Measurements from ENCODE around the gene NPAS3.

DNA sequence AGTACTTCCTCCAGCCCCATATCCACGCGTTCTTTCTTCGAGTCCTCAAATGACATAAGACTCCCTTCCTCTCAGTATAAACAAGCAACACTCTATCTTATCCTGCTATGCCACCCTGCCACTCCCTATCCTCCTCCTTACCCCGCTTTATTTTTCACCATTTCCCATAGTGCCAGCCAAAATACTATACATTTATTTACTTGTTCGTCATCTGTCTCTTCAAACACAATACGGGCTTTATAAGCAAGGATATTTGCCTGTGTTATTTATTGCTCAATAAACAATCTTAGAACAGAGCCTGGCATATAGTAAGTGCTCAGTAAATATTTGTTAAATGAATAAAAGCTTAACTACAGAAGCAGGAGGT lies 567.3 kb downstream of the NPAS3 start:
- TF ChIP-seq ZNF169 (tag by site-specific recombination; IDR thresholded peaks at IDR 0.05) (no peak), ZNF350 (tag by site-specific recombination; IDR thresholded peaks at IDR 0.05) (no peak)
- TF ChIP-seq, protein P1, sequence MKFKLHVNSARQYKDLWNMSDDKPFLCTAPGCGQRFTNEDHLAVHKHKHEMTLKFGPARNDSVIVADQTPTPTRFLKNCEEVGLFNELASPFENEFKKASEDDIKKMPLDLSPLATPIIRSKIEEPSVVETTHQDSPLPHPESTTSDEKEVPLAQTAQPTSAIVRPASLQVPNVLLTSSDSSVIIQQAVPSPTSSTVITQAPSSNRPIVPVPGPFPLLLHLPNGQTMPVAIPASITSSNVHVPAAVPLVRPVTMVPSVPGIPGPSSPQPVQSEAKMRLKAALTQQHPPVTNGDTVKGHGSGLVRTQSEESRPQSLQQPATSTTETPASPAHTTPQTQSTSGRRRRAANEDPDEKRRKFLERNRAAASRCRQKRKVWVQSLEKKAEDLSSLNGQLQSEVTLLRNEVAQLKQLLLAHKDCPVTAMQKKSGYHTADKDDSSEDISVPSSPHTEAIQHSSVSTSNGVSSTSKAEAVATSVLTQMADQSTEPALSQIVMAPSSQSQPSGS (tag by site-specific recombination; IDR thresholded peaks at IDR 0.05; ENCODE audit: low read depth): no peak
- TF ChIP-seq, protein P2, sequence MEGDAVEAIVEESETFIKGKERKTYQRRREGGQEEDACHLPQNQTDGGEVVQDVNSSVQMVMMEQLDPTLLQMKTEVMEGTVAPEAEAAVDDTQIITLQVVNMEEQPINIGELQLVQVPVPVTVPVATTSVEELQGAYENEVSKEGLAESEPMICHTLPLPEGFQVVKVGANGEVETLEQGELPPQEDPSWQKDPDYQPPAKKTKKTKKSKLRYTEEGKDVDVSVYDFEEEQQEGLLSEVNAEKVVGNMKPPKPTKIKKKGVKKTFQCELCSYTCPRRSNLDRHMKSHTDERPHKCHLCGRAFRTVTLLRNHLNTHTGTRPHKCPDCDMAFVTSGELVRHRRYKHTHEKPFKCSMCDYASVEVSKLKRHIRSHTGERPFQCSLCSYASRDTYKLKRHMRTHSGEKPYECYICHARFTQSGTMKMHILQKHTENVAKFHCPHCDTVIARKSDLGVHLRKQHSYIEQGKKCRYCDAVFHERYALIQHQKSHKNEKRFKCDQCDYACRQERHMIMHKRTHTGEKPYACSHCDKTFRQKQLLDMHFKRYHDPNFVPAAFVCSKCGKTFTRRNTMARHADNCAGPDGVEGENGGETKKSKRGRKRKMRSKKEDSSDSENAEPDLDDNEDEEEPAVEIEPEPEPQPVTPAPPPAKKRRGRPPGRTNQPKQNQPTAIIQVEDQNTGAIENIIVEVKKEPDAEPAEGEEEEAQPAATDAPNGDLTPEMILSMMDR (tag by site-specific recombination; IDR thresholded peaks at IDR 0.05): no peak
